Osteoblast (primary cell): Measurements from ENCODE around the gene SNX8. TPM values are rescaled to one million over a fixed set of nuclear protein-coding genes. Genes with fewer than 3 reads are reported as not detected.

ENCODE experiments used
- DNase-seq: peaks from one replicate; pipeline ENCODE4 v3.0.0; 2011; ENCODE audit warnings: low spot score, mixed read lengths; ENCODE audit not compliant: insufficient read length; ENCODE audit errors: missing footprints
- H2AFZ ChIP-seq: 2 replicates; pipeline ENCODE4 v1.6.0; 2011; ENCODE audit warnings: mild to moderate bottlenecking, low read length
- H3K27ac ChIP-seq: 2 replicates; pipeline ENCODE4 v1.5.1; 2011; ENCODE audit warnings: mild to moderate bottlenecking, low read depth, low read length, moderate library complexity
- H3K27me3 ChIP-seq: 2 replicates; pipeline ENCODE4 v1.6.0; 2012; ENCODE audit warnings: mild to moderate bottlenecking, control low read depth, inconsistent platforms, low read length, moderate library complexity; ENCODE audit not compliant: insufficient read depth
- H3K36me3 ChIP-seq: 2 replicates; pipeline ENCODE4 v1.5.1; 2011; ENCODE audit warnings: mild to moderate bottlenecking, low read length, control low read depth, moderate library complexity; ENCODE audit not compliant: insufficient read depth
- H3K4me1 ChIP-seq: 2 replicates; pipeline ENCODE4 v1.5.1; 2011; ENCODE audit warnings: mild to moderate bottlenecking, low read length, control low read depth, moderate library complexity; ENCODE audit not compliant: insufficient read depth
- H3K4me2 ChIP-seq: 2 replicates; pipeline ENCODE4 v1.6.0; 2011; ENCODE audit warnings: mild to moderate bottlenecking, low read length; ENCODE audit not compliant: insufficient read depth
- H3K4me3 ChIP-seq: fragments of 200-600 bp; sonication (generic); 3 replicates; pipeline ENCODE4 v1.5.1; 2012; ENCODE audit warnings: mild to moderate bottlenecking, low read length, inconsistent platforms; ENCODE audit not compliant: insufficient read depth
- H3K79me2 ChIP-seq: 2 replicates; pipeline ENCODE4 v1.6.0; 2012; ENCODE audit warnings: mild to moderate bottlenecking, low read length, control low read depth, inconsistent platforms; ENCODE audit not compliant: insufficient read depth
- H3K9me3 ChIP-seq: 2 replicates; pipeline ENCODE4 v1.5.1; 2011; ENCODE audit warnings: low read depth, low read length, control low read depth
- H4K20me1 ChIP-seq: 2 replicates; pipeline ENCODE4 v1.6.0; 2012; ENCODE audit warnings: mild to moderate bottlenecking, low read length, control low read depth; ENCODE audit not compliant: insufficient read depth
- CTCF ChIP-seq: IDR thresholded peaks from 2 replicates; pipeline ENCODE4 v1.5.1; 2011; ENCODE audit warnings: mild to moderate bottlenecking, low read depth, low read length, moderate library complexity; ENCODE audit errors: extremely low read depth
- total RNA-seq: library from RNA; depleted of rRNA; stranded (reverse); fragments of >200 nt; gene quantifications from 2 replicates; pipeline ENCODE4 v1.2.3, GENCODE V29; 2012

SNX8 gene
- total RNA-seq, 1 donor: 16.3 TPM

DNA sequence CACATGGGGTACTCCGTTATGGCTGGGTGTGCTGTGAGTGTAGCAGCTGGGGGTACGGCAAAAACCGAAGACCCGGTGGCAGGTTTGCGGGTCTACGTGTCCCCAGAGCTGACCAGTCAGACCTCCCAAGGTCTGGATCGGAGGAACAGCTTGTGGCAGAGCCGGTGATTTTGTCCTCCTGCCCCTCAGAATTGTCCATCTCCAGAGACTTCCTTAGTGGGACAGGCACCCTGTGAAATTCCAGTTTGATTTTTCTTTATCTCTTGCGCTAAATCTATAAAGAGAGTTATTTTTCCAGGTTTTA is 41.4 kb upstream of the SNX8 start:
- Histone ChIP-seq H3K4me2 (peak overlapping the region; percentile 99), H4K20me1 (peaks cover 49% of the 10 kb centered on the region), H3K36me3 (peaks cover 38% of the 10 kb centered on the region), H3K4me1 (peaks cover 26% of the 10 kb centered on the region), H3K79me2 (peaks cover 73% of the 10 kb centered on the region), H2AFZ (no peak overlapping the region), H3K9me3 (no peaks in the 10 kb centered on the region), H3K27me3 (no peaks in the 10 kb centered on the region), H3K4me3 (peak overlapping the region; percentile 96), H3K27ac (peak overlapping the region; percentile 100)
- no peak for TF ChIP-seq CTCF
- peak; percentile 91 for DNase-seq

DNA sequence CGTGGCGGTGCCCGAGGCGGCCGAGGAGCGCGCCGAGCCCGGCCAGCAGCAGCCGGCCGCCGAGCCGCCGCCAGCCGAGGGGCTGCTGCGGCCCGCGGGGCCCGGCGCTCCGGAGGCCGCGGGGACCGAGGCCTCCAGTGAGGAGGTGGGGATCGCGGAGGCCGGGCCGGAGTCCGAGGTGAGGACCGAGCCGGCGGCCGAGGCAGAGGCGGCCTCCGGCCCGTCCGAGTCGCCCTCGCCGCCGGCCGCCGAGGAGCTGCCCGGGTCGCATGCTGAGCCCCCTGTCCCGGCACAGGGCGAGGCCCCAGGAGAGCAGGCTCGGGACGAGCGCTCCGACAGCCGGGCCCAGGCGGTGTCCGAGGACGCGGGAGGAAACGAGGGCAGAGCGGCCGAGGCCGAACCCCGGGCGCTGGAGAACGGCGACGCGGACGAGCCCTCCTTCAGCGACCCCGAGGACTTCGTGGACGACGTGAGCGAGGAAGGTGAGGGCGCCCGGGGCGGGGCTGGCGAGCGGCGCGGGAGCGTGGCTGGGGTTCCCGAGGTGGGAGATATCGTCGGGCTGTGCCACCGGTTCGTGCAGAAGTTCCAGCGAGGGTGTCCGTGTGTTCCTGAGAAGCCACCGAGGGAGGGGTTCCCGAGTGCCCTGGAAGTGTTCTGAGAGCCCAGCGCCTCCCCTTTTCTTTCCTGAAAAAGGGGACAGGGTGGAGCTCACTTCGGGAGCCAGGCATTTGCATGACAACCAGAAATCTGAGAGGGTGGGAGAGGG is 40.9 kb upstream of the SNX8 start:
- no peaks in the 10 kb centered on the region for H3K9me3 ChIP-seq
- H3K36me3 ChIP-seq: peaks cover 33% of the 10 kb centered on the region
- peak; percentile 80 for DNase-seq
- peak overlapping the region; percentile 100 for H3K27ac ChIP-seq
- H3K4me2 ChIP-seq: peak overlapping the region; percentile 99
- peaks cover 44% of the 10 kb centered on the region for H4K20me1 ChIP-seq
- peak overlapping the region; percentile 96 for H3K4me3 ChIP-seq
- H3K4me1 ChIP-seq: peaks cover 26% of the 10 kb centered on the region
- H2AFZ ChIP-seq: no peak overlapping the region
- TF ChIP-seq CTCF: no peak
- H3K79me2 ChIP-seq: peaks cover 68% of the 10 kb centered on the region
- H3K27me3 ChIP-seq: no peaks in the 10 kb centered on the region

DNA sequence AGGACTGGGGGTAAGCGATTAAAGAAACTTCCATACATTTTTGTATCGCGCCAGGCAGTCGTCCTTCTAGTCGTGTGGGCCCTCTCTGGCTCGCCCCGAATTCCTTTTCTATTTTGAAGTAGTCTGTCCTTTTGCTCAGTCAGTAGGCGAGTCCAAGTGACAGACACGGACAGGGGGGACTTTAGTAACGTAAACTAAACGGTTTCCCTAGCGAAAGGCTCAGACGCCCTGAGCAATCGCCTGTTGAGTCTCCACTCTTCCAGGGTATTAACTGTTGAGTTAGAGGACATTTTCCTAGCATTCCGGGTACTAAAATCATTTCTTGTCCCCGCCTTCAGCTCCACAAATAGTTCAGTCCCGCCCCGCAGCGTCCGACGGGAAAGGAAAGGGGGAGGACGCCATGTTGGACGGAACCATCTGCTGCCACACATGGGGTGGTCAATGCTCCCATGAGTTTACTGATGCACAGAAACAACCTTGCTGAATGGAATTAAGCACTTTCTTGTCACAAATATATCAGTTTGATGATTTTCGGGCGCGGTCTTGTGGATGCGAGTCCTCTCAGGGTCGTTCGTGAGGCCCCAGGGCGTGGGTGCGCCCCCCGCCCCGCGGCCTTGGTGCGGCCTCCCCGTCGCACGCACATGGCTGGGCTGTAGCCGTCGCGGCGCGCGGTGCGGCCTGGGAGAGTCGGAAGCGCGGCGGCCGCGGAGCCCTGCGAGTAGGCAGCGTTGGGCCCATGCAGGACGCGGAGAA is 40.1 kb upstream of the SNX8 start, which contains the start of gene EIF3B:
Gene EIF3B, plus strand, starts transcription at position 642 of the 753 bp plus-strand sequence. Its CDS starts 95 bp downstream, at position 737.
- Histone ChIP-seq H3K9me3 (no peaks in the 10 kb centered on the region), H4K20me1 (peaks cover 36% of the 10 kb centered on the region), H3K4me3 (peak within 1 kb of the TSS; percentile 96), H3K4me1 (peaks cover 26% of the 10 kb centered on the region), H3K27me3 (no peaks in the 10 kb centered on the region), H2AFZ (peak within 1 kb of the TSS; percentile 97), H3K4me2 (peak within 1 kb of the TSS; percentile 99), H3K36me3 (peaks cover 26% of the 10 kb centered on the region), H3K79me2 (peaks cover 66% of the 10 kb centered on the region), H3K27ac (peak within 1 kb of the TSS; percentile 100)
- DNase-seq: peak; percentile 99
- TF ChIP-seq CTCF: no peak

- Histone ChIP-seq H3K79me2 (peaks cover 61% of the 10 kb centered on the region), H3K9me3 (no peaks in the 10 kb centered on the region), H3K27ac (peak overlapping the region; percentile 100), H3K4me1 (peaks cover 26% of the 10 kb centered on the region), H3K4me3 (peak overlapping the region; percentile 96), H3K27me3 (no peaks in the 10 kb centered on the region), H3K36me3 (peaks cover 22% of the 10 kb centered on the region), H2AFZ (peak overlapping the region; percentile 97), H4K20me1 (peaks cover 31% of the 10 kb centered on the region), H3K4me2 (peak overlapping the region; percentile 94)
- DNase-seq: peak; percentile 99
- TF ChIP-seq CTCF: no peak
Measured at GRCh38 chr7:2353936-2354185, 39.6 kb upstream of the SNX8 start.
